Right lobe of liver (tissue), 6 donors: ENCODE data around the gene ADTRP. TPM values are rescaled to one million over a fixed set of nuclear protein-coding genes. Genes with fewer than 3 reads are reported as not detected.
A peak's percentile ranks its signal among the peaks of the same experiment; 100 is the strongest.

Source experiments
- ATAC-seq, 4 donors: fragments of 200-7000 bp; cut with Tn5 transposase; one replicate each; pipeline ENCODE4 v1.9.1; 2020; ENCODE audit warnings: mild to moderate bottlenecking in 4 of 4, moderate library complexity in 4 of 4
- DNase-seq, 3 donors: peaks; one replicate each; pipeline ENCODE4 v3.0.0-alpha.2; 2020
- H3K27ac ChIP-seq, 3 donors: fragments of 200-600 bp; one replicate each; pipeline ENCODE4 v1.8.0; 2022
- H3K27me3 ChIP-seq, 2 donors: fragments of 200-600 bp; one replicate each; pipeline ENCODE4 v1.8.0; 2022
- H3K36me3 ChIP-seq, 4 donors: fragments of 200-600 bp; sonication (generic) in 1 of 4; one replicate each; pipeline versions ENCODE4 v1.5.1 to v1.8.0; 2017 to 2022; ENCODE audit warnings: control low read depth in 1 of 4
- H3K4me1 ChIP-seq, 4 donors: fragments of 200-600 bp; sonication (generic) in 1 of 4; one replicate each; pipeline versions ENCODE4 v1.5.1 to v1.8.0; 2017 to 2022; ENCODE audit warnings: control low read depth in 1 of 4
- H3K4me3 ChIP-seq, 3 donors: fragments of 200-600 bp; one replicate each; pipeline ENCODE4 v1.8.0; 2022
- H3K9me3 ChIP-seq, 4 donors: fragments of 200-600 bp; sonication (generic) in 1 of 4; one replicate each; pipeline versions ENCODE4 v1.5.1 to v1.8.0; 2017 to 2022; ENCODE audit warnings: control low read depth in 1 of 4
- POLR2A ChIP-seq: fragments of 450-650 bp; IDR thresholded peaks from one replicate; pipeline ENCODE4 v1.6.1; 2017; ENCODE audit warnings: antibody characterized with exemption, mild to moderate bottlenecking
- WGBS: methylation state at CpG from one replicate; pipeline ENCODE4 v1.1.6; 2018; ENCODE audit warnings: low coverage, low lambda C conversion rate; ENCODE audit not compliant: insufficient coverage; ENCODE audit errors: missing lambda C conversion rate; 5-methylcytosine and 5-hydroxymethylcytosine counted together
- intact Hi-C, 2 donors: fragments of 100-400 bp; cut with DNase I; formaldehyde crosslinking; loops; one replicate each; pipeline versions ENCODE4 v1.11.2 to v1.14.1; 2022
- total RNA-seq, 6 experiments: library from RNA; depleted of rRNA in 2 of 6; stranded (reverse); fragments of >200 nt in 2 of 6; fragmentation: NEBNext Ultra II Directional in 3 of 6; extraction: Animal tissue kit (Norgen Biotek cat#: 25700) in 3 of 6; gene quantifications; one replicate each; pipeline versions ENCODE4 v1.1.0 to v1.2.4, GENCODE V29; 2016 to 2023
- TF ChIP-seq, protein P1 (sequence below), 4 donors: fragments of 200-600 bp in 3 of 4; fragments of 450-650 bp in 1 of 4; IDR thresholded peaks; one replicate each; pipeline versions ENCODE4 v1.5.1 to v1.8.0; 2016 to 2022; ENCODE audit warnings: antibody characterized with exemption in 4 of 4, mild to moderate bottlenecking in 2 of 4
- donor health status: DM: no; HTN: yes; CAD: no.
- donor health status: DM: no; HTN: no; CAD: no.
- donor health status: DM: no; HTN: no; CAD: no.
- donor health status: DM: no; HTN: yes; CAD: no.
- donor health status: DM: no; HTN: yes; CAD: no.

ADTRP gene
- total RNA-seq, 6 experiments from 2014 or later, result 0.46 to 1.9 (median 0.92) TPM; not detected in 1

DNA sequence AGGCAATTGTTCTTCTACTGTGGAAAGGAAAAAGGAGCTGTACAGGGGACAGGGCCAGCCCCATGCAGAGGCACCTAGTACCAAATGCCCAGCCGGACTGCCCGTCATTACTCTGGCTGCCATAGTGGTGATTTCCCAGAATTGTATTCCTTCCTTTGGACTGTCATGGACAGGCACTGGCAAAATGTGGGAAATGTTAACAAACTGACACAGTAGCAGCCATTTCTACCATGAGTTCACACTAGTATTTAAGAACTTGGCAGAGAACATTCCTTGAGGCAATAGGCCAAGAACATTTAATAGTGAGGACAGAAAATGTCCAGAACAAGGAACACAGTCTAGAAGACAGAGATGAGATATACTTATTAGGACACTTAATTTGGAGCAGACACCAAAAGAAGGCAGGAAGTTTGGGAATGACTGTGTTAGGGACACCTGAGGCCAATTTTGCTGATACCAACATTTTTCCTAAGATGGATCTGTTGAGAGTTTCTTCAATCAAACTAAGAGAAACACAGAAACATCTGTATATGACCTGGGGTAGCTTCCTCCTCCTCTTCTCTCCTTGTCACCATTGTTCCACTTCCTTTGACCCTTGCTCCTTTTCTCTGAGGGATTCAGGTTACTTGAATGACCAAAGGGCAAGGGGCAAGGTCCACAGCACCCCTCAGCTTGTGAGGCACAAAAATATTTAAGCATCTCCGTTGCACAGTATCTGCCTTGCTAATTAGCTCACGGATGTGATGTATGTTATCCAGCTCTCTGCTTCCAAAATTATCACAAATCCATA, 14.9 kb downstream of the ADTRP start:
- Histone ChIP-seq H3K36me3 (no peaks in the 10 kb centered on the region), H3K4me1 (peaks cover 0 to 10% (median 3%) of the 10 kb centered on the region in 4 donors), H3K9me3 (no peaks in the 10 kb centered on the region), H3K4me3 (no peak overlapping the region), H3K27me3 (no peaks in the 10 kb centered on the region), H3K27ac (no peak overlapping the region)
- DNase-seq (no peak), ATAC-seq (no peak)
- TF ChIP-seq POLR2A, result no peak
- TF ChIP-seq, protein P1, sequence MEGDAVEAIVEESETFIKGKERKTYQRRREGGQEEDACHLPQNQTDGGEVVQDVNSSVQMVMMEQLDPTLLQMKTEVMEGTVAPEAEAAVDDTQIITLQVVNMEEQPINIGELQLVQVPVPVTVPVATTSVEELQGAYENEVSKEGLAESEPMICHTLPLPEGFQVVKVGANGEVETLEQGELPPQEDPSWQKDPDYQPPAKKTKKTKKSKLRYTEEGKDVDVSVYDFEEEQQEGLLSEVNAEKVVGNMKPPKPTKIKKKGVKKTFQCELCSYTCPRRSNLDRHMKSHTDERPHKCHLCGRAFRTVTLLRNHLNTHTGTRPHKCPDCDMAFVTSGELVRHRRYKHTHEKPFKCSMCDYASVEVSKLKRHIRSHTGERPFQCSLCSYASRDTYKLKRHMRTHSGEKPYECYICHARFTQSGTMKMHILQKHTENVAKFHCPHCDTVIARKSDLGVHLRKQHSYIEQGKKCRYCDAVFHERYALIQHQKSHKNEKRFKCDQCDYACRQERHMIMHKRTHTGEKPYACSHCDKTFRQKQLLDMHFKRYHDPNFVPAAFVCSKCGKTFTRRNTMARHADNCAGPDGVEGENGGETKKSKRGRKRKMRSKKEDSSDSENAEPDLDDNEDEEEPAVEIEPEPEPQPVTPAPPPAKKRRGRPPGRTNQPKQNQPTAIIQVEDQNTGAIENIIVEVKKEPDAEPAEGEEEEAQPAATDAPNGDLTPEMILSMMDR (IDR thresholded peaks at IDR 0.05), result no peak
- 98% methylated on average over 4 of the region's 4 CpGs for WGBS
- intact Hi-C loops, result no loop called here

DNA sequence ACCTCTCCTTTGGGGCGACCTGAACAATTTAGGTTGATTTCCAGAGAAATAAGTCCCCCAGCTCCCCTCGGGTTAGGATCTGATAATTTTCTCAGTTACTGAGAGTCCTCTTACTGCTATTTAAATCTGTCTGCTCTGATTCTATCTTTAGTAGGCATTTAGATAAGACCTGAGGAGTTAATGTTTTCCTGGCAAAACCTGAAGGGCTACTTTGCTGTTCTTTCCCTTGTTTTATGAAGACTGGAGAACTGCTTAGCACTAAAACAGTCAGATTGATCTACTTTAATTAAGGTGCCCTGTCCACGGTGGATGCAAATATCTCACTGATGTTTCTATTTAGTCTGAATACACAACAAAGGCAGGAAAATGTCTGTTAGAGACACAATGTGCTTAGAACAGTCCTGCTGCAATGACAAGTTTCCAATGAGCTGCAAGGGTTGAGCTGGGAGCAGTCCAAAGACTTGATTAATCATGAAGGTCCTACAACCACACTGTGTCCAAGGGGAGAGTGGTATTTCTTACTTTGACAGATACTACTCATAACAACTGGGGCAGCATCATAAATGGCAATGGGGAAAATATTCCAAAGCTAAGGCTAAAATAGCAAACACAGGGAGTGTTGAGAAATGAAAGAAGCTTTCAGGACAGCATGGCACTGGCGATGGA, 15.7 kb downstream of the ADTRP start:
- no peak for DNase-seq
- ATAC-seq, result no peak
- no peaks in the 10 kb centered on the region for H3K27me3 ChIP-seq
- H3K4me1 ChIP-seq, result peaks cover 0 to 10% (median 3%) of the 10 kb centered on the region in 4 donors
- no peak overlapping the region for H3K27ac ChIP-seq
- intact Hi-C loops, result no loop called here
- H3K9me3 ChIP-seq, result no peaks in the 10 kb centered on the region
- 79% methylated on average over 4 of the region's 4 CpGs for WGBS
- no peak for TF ChIP-seq POLR2A
- TF ChIP-seq, protein P1 (IDR thresholded peaks at IDR 0.05), result no peak
- no peaks in the 10 kb centered on the region for H3K36me3 ChIP-seq
- H3K4me3 ChIP-seq, result no peak overlapping the region

DNA sequence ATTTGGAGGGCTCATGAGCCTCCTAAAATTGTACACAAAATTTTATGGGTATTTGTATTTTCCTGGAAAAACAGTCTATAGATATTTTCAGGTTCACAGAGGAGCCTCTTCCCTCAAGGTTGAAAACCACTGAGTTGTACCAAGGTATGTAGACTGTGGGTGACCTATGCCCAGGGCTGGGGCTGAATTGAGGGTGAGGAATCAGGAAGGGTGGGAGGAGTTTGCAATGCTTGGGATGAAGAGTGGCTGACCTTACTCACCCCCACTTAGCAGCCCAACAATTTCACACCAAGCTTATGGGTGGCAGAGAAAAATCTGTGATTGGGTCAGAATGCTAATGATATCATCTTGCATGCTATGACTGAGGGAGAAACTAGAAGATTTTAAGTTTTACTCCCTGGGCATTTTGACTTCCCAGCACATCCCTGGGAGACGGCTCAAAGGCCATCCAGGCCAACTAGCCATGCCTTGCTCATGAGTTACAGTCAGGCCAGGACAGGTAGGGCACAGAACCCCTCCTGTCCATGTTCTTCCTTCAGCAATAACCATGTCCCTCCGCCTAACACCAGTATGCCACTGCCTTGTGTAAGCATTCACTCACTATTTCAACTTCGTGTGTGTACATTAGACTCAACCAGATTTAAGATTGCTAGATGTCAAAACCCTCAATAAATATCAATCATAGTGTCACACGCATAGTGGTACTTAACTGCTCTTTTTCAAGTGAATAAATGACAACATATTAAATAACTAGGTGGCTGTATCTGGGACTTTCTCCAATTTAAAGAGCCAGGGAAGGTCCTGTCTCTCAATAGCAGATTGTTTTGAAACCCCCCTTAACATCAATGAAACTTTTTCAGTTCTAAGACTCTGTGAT, 16.6 kb downstream of the ADTRP start:
- ATAC-seq, result peak in 1 of 4 donors; percentile 17
- intact Hi-C loops, result no loop called here

DNA sequence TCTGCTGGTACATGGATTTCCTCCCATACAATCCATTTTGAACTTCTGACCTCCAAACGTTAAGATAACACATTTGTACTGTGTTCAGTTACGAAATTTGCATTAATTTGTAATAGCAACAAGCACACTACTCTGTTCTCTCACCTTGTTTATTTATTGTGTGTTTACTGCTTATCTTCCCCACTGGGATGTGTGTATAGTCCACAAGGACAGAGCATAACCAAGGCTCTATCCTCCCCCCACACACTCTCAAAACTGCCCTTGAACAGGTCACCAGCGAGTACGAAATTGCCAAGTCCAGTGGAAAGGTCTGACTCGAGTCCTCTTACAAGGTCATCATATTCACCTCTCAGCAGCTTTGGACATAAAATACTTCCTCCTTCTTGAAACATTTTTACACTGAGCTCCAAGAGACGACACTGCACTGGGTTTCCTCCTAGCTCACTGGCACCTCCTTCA, 18.6 kb downstream of the ADTRP start:
- intact Hi-C loops, result no loop called here
- H3K27ac ChIP-seq, result no peak overlapping the region
- ATAC-seq (peak; percentile 74 to 93 (median 79)), DNase-seq (no peak)
- peaks cover 0 to 10% (median 3%) of the 10 kb centered on the region in 4 donors for H3K4me1 ChIP-seq
- no peak overlapping the region for H3K4me3 ChIP-seq
- no peaks in the 10 kb centered on the region for H3K27me3 ChIP-seq
- 24% methylated on average over 6 of the region's 6 CpGs for WGBS
- TF ChIP-seq, protein P1 (IDR thresholded peaks at IDR 0.05), result no peak
- TF ChIP-seq POLR2A, result no peak
- H3K36me3 ChIP-seq, result no peaks in the 10 kb centered on the region
- no peaks in the 10 kb centered on the region for H3K9me3 ChIP-seq

More for the DNA sequence above, 16.6 kb downstream of the ADTRP start:
- peaks cover 0 to 10% (median 3%) of the 10 kb centered on the region in 4 donors for H3K4me1 ChIP-seq
- WGBS, result 89% methylated on average over 4 of the region's 4 CpGs
- H3K36me3 ChIP-seq, result no peaks in the 10 kb centered on the region
- H3K27ac ChIP-seq, result no peak overlapping the region
- H3K9me3 ChIP-seq, result no peaks in the 10 kb centered on the region
- DNase-seq, result no peak
- H3K27me3 ChIP-seq, result no peaks in the 10 kb centered on the region
- TF ChIP-seq POLR2A, result no peak
- TF ChIP-seq, protein P1 (IDR thresholded peaks at IDR 0.05), result no peak
- no peak overlapping the region for H3K4me3 ChIP-seq
